GM18520 (cell line): ENCODE results near the gene ENTR1.

Experiments used
- ATAC-seq: cut with Tn5 transposase; IDR thresholded peaks from one replicate; pipeline ENCODE4 v1.9.1; 2021; ENCODE audit not compliant: unreplicated experiment

Gene ENTR1

GRCh38 chr9:136410500-136411287, at the start of gene ENTR1, which contains the start of gene PMPCA:
TSS of gene ENTR1 (minus strand) at chr9:136410614. CDS start at chr9:136410397, 217 bp downstream.
TSS of gene PMPCA (plus strand) at chr9:136410658. CDS start at chr9:136410669, 11 bp downstream.
- peak; percentile 78 for ATAC-seq

GRCh38 chr9:136459425-136459824, 49.0 kb upstream of the ENTR1 start:
- no peak for ATAC-seq

- no peak for ATAC-seq
Observed at GRCh38 chr9:136457326-136457725, 46.9 kb upstream of the ENTR1 start.

GRCh38 chr9:136456258-136456657, 45.8 kb upstream of the ENTR1 start:
- no peak for ATAC-seq

GRCh38 chr9:136455043-136456002, 44.9 kb upstream of the ENTR1 start:
- no peak for ATAC-seq

- ATAC-seq, result no peak
Observed at GRCh38 chr9:136454026-136454796, 43.8 kb upstream of the ENTR1 start.

- no peak for ATAC-seq
Observed at GRCh38 chr9:136453326-136453725, 42.9 kb upstream of the ENTR1 start.

GRCh38 chr9:136451221-136451877, 40.9 kb upstream of the ENTR1 start:
- ATAC-seq, result no peak

- ATAC-seq, result no peak
Observed at GRCh38 chr9:136448655-136449054, 38.2 kb upstream of the ENTR1 start.

- ATAC-seq, result no peak
Observed at GRCh38 chr9:136447173-136447778, 36.9 kb upstream of the ENTR1 start.

GRCh38 chr9:136445799-136446198, 35.4 kb upstream of the ENTR1 start:
- ATAC-seq, result no peak

GRCh38 chr9:136444102-136444501, 33.7 kb upstream of the ENTR1 start:
- ATAC-seq, result no peak

GRCh38 chr9:136443687-136444086, 33.3 kb upstream of the ENTR1 start:
- no peak for ATAC-seq

- ATAC-seq, result no peak
Observed at GRCh38 chr9:136443087-136443486, 32.7 kb upstream of the ENTR1 start.

- ATAC-seq, result no peak
Observed at GRCh38 chr9:136442265-136442664, 31.9 kb upstream of the ENTR1 start.

GRCh38 chr9:136441681-136442245, 31.3 kb upstream of the ENTR1 start:
- ATAC-seq, result no peak

- ATAC-seq, result no peak
Observed at GRCh38 chr9:136441191-136441680, 30.8 kb upstream of the ENTR1 start.

- ATAC-seq, result peak; percentile 47
Observed at GRCh38 chr9:136439481-136440408, 29.3 kb upstream of the ENTR1 start, which contains the start of gene INPP5E. TSS of gene INPP5E (minus strand) at chr9:136439845. CDS start at chr9:136439419, 426 bp downstream.
